LNCaP clone FGC (cell line): ENCODE results near the gene CRIP2.

Experiments
- DNase-seq: peaks from one replicate; pipeline ENCODE4 v3.0.0-alpha.2; 2011; ENCODE audit warnings: low read depth
- H3K4me3 ChIP-seq: 2 replicates; pipeline ENCODE4 v1.5.1; 2011; ENCODE audit warnings: mild to moderate bottlenecking, low read depth, low read length, control low read depth
- TF ChIP-seq, protein P1 (sequence below): IDR thresholded peaks from 2 replicates; pipeline ENCODE4 v1.5.1; 2012; ENCODE audit warnings: mild to moderate bottlenecking; ENCODE audit not compliant: control insufficient read depth, insufficient read depth; ENCODE audit errors: extremely low read depth

CRIP2 gene

DNA sequence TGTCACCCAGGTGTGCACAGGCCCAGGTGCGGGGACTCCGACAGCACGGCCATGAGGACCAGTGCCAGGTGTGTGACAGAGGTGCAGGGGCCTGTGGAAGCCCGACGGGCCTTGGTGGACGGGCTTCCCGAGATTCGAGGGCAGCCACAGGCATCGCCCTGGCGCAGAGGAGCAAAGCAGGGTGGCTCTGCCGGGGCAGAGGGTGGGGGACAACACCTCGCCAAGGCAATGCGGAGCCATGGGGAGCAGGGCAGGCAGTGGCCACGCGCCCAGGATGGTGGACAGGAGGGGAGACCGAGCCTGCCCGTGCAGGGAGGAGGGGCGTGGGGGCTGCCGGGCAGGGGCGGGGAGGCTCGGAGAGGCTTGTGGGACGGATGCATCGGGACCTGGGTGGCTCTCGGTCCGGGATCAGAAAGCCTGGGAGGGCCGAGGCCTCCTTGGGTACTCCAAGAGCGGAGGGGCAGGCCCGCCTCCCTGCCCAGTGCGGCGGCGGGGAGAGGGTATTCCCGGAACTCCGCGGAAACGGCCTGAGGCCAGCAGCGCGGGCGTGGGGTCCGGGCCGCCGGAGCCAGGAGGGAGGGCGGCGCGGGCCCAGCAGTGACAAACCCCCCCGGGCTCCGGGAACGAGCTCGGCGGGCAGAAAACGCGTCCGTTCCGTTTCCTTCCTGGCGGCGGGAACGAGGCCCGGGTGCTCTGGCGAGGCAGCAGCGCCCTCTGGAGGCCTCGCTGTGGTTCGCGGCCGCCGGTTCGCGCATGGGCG is 53.4 kb downstream of the CRIP2 start:
- H3K4me3 ChIP-seq = peak overlapping the region; percentile 43
- TF ChIP-seq, protein P1, sequence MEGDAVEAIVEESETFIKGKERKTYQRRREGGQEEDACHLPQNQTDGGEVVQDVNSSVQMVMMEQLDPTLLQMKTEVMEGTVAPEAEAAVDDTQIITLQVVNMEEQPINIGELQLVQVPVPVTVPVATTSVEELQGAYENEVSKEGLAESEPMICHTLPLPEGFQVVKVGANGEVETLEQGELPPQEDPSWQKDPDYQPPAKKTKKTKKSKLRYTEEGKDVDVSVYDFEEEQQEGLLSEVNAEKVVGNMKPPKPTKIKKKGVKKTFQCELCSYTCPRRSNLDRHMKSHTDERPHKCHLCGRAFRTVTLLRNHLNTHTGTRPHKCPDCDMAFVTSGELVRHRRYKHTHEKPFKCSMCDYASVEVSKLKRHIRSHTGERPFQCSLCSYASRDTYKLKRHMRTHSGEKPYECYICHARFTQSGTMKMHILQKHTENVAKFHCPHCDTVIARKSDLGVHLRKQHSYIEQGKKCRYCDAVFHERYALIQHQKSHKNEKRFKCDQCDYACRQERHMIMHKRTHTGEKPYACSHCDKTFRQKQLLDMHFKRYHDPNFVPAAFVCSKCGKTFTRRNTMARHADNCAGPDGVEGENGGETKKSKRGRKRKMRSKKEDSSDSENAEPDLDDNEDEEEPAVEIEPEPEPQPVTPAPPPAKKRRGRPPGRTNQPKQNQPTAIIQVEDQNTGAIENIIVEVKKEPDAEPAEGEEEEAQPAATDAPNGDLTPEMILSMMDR = peak; percentile 99
- no peak for DNase-seq

DNA sequence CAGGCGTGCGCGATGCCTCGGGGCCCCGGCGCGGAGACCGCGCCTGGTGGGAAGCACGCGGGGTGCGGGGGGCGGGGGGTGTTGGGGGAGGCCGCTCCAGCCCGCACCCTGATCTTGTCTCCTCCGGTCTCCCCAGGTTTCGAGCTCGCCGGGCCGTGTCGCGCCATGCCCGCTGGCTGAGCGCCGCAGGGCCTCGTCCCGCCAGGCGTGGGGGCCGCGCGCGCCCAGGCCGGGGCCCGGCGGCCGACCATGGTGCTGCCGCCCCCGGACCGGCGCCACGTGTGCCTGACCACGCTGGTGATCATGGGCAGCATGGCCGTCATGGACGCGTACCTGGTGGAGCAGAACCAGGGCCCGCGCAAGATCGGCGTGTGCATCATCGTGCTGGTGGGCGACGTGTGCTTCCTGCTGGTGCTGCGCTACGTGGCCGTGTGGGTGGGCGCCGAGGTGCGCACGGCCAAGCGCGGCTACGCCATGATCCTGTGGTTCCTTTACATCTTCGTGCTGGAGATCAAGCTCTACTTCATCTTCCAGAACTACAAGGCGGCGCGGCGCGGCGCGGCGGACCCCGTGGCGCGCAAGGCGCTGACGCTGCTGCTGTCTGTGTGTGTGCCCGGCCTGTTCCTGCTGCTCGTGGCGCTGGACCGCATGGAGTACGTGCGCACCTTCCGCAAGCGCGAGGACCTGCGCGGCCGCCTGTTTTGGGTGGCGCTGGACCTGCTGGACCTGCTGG is 54.1 kb downstream of the CRIP2 start:
- DNase-seq = no peak
- TF ChIP-seq, protein P1 = no peak
- H3K4me3 ChIP-seq = peak overlapping the region; percentile 43; the same call in 1 of the 2 replicates

DNA sequence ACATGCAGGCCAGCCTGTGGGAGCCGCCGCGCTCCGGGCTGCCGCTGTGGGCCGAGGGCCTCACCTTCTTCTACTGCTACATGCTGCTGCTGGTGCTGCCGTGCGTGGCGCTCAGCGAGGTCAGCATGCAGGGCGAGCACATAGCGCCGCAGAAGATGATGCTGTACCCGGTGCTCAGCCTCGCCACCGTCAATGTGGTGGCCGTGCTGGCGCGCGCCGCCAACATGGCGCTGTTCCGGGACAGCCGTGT is 54.6 kb downstream of the CRIP2 start:
- no peak for DNase-seq
- TF ChIP-seq, protein P1 = no peak
- no peak overlapping the region for H3K4me3 ChIP-seq
